A549 (cell line): Measurements from ENCODE around the gene HOXD10. TPM values are rescaled to one million over a fixed set of nuclear protein-coding genes. Genes with fewer than 3 reads are reported as not detected.

ENCODE experiments used
- ATAC-seq, 2 experiments: fragments of 200-7000 bp in 1 of 2; fragments of >200 bp in 1 of 2; cut with Nextera tagmentation in 1 of 2; cut with Tn5 transposase in 1 of 2; 3 replicates each; pipeline versions ENCODE4 v1.8.0 to v1.9.1; 2018 to 2020; ENCODE audit warnings: mild to moderate bottlenecking in 1 of 2, moderate library complexity in 1 of 2
- CTCF ChIA-PET: fragments of 300-600 bp; sonication (Branson Sonifier 250); formaldehyde crosslinking; extraction: SDS; loops from one replicate; lab custom pipeline; 2021; ENCODE audit warnings: antibody characterized with exemption, inconsistent platforms; lab: Yijun Ruan, JAX
- POLR2A ChIA-PET: fragments of 350-600 bp; formaldehyde crosslinking; extraction: SDS; loops from one replicate; lab custom pipeline; 2021; ENCODE audit warnings: antibody characterized with exemption, inconsistent platforms; lab: Yijun Ruan, JAX
- DNase-seq, 2 experiments: peaks; one replicate each; pipeline versions ENCODE4 v3.0.0 to v3.0.0-alpha.2; 2011 to 2016; ENCODE audit warnings: low read depth in 1 of 2, low spot score in 1 of 2
- FAIRE-seq: peaks from 2 replicates; lab custom pipeline; 2011; peaks lifted over from hg19 to GRCh38; lab: Jason Lieb, UNC
- H3K27ac ChIP-seq, 2 experiments: fragments of >200 bp; sonication (Bioruptor Twin); formaldehyde crosslinking; 3 replicates each; pipeline ENCODE4 v1.5.1; 2016 to 2017
- H3K4me1 ChIP-seq: fragments of >200 bp; sonication (Bioruptor Twin); formaldehyde crosslinking; 3 replicates; pipeline ENCODE4 v1.6.1; 2016
- H3K4me2 ChIP-seq: fragments of >200 bp; sonication (Bioruptor Twin); formaldehyde crosslinking; 3 replicates; pipeline ENCODE4 v1.6.1; 2016
- H3K4me3 ChIP-seq: fragments of >200 bp; sonication (Bioruptor Twin); formaldehyde crosslinking; 3 replicates; pipeline ENCODE4 v1.5.1; 2016
- H3K9me3 ChIP-seq: fragments of >200 bp; sonication (Bioruptor Twin); formaldehyde crosslinking; 3 replicates; pipeline ENCODE4 v1.6.1; 2016
- BHLHE40 ChIP-seq: IDR thresholded peaks from 2 replicates; pipeline ENCODE4 v1.6.1; 2012; ENCODE audit warnings: low read depth, low read length, inconsistent platforms
- CBX8 ChIP-seq: fragments of 200-600 bp; sonication (generic); IDR thresholded peaks from 2 replicates; pipeline ENCODE4 v1.6.1; 2016
- EHMT2 ChIP-seq: fragments of 200-600 bp; sonication (generic); IDR thresholded peaks from 2 replicates; pipeline ENCODE4 v1.6.1; 2016; ENCODE audit warnings: antibody characterized with exemption, low read depth, mild to moderate bottlenecking, moderate library complexity
- ESRRA ChIP-seq: fragments of 150-350 bp; IDR thresholded peaks from 2 replicates; pipeline ENCODE4 v1.6.1; 2014; ENCODE audit warnings: mild to moderate bottlenecking, low read length, borderline replicate concordance
- FOSB ChIP-seq: fragments of 250-450 bp; sonication (Bioruptor Pico); IDR thresholded peaks from 2 replicates; pipeline ENCODE4 v1.5.0; 2020; ENCODE audit warnings: mild to moderate bottlenecking, moderate library complexity
- HOXA7 ChIP-seq: fragments of 250-450 bp; sonication (Bioruptor Pico); IDR thresholded peaks from 2 replicates; pipeline ENCODE4 v1.5.0; 2020; ENCODE audit warnings: mild to moderate bottlenecking, moderate library complexity
- KDM1A ChIP-seq: fragments of 200-600 bp; sonication (generic); IDR thresholded peaks from 2 replicates; pipeline ENCODE4 v1.6.1; 2016; ENCODE audit warnings: low read depth, mild to moderate bottlenecking
- MYC ChIP-seq: IDR thresholded peaks from 2 replicates; pipeline ENCODE4 v1.6.1; 2012; ENCODE audit warnings: mild to moderate bottlenecking, inconsistent platforms, low read length, improper control_type of control experiment, borderline replicate concordance
- SMC3 ChIP-seq: fragments of >200 bp; sonication (Bioruptor Twin); formaldehyde crosslinking; IDR thresholded peaks from 3 replicates; pipeline ENCODE4 v1.6.1; 2018; ENCODE audit warnings: inconsistent platforms
- SREBF2 ChIP-seq: fragments of 450-650 bp; IDR thresholded peaks from 2 replicates; pipeline ENCODE4 v1.6.1; 2014; ENCODE audit warnings: mild to moderate bottlenecking, moderate library complexity
- TP53 ChIP-seq: fragments of 250-450 bp; sonication (Bioruptor Pico); IDR thresholded peaks from 2 replicates; pipeline ENCODE4 v1.5.0; 2021; ENCODE audit warnings: mild to moderate bottlenecking, moderate library complexity
- ZC3H11A ChIP-seq: fragments of 450-650 bp; IDR thresholded peaks from 2 replicates; pipeline ENCODE4 v1.6.1; 2014; ENCODE audit warnings: antibody characterized with exemption, mild to moderate bottlenecking
- ZNF302 ChIP-seq: fragments of 250-450 bp; sonication (Bioruptor Pico); IDR thresholded peaks from 2 replicates; pipeline ENCODE4 v1.9.0; 2021; ENCODE audit warnings: inconsistent platforms, mild to moderate bottlenecking, moderate library complexity
- WGBS: methylation state at CpG from one replicate; pipeline ENCODE4 v1.1.6; 2017; ENCODE audit errors: missing lambda C conversion rate; 5-methylcytosine and 5-hydroxymethylcytosine counted together
- polyA plus RNA-seq, 4 experiments: library from polyadenylated mRNA; depleted of rRNA in 3 of 4; stranded (reverse); fragments of >200 nt; fragmentation: RNase III in 1 of 4; extraction: RNeasy Plus Mini Kit Qiagen cat#74134 plus additional on column Dnase treatment in 1 of 4; gene quantifications; 2 replicates in 3 of 4; 3 replicates in 1 of 4; pipeline ENCODE4 v1.2.3, GENCODE V29; 2011 to 2017
- TF ChIP-seq, protein P1 (sequence below): fragments of 250-450 bp; sonication (Bioruptor Pico); IDR thresholded peaks from 2 replicates; pipeline ENCODE4 v1.5.0; 2021; ENCODE audit warnings: mild to moderate bottlenecking, moderate library complexity, borderline replicate concordance
- TF ChIP-seq, protein P2 (sequence below): fragments of 450-650 bp; IDR thresholded peaks from 2 replicates; pipeline ENCODE4 v1.6.1; 2014; ENCODE audit warnings: antibody characterized with exemption
- TF ChIP-seq, protein P3 (sequence below): fragments of >200 bp; sonication (Bioruptor Twin); formaldehyde crosslinking; IDR thresholded peaks from 2 replicates; pipeline ENCODE4 v1.6.1; 2016
- TF ChIP-seq, protein P4 (sequence below): fragments of >200 bp; sonication (Bioruptor Twin); formaldehyde crosslinking; IDR thresholded peaks from 3 replicates; pipeline ENCODE4 v1.6.1; 2016
- TF ChIP-seq, protein P5 (sequence below): fragments of 250-450 bp; sonication (Bioruptor Pico); IDR thresholded peaks from 2 replicates; pipeline ENCODE4 v1.5.0; 2020; ENCODE audit warnings: low read depth, mild to moderate bottlenecking, moderate library complexity

Gene HOXD10
- polyA plus RNA-seq, 2 of the 4 experiments (the other 2 are of a cell fraction), result 4.3 to 4.8 TPM

DNA sequence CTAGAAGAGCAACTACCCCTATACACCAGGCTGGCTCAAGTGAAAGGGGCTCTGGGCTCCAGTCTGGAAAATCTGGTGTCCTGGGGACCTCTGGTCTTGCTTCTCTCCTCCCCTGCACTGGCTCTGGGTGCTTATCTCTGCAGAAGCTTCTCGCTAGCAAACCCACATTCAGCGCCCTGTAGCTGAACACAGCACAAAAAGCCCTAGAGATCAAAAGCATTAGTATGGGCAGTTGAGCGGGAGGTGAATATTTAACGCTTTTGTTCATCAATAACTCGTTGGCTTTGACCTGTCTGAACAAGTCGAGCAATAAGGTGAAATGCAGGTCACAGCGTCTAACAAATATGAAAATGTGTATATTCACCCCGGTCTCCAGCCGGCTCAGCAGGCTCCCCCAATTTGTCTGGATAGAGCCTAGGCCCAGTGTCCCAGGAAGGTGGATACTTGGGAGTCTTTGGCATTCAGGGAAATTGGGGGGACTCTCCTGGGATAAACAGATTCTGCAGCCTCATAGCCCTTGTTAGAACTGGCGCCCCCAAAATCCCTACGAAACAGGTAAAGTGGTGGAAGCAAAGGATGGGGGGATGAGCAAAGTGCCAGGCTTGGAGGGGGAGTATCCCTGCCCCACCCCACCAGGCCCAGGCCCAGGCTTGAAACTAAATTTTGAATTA lies 32.3 kb downstream of the HOXD10 start (continued):
- TF ChIP-seq, protein P1, sequence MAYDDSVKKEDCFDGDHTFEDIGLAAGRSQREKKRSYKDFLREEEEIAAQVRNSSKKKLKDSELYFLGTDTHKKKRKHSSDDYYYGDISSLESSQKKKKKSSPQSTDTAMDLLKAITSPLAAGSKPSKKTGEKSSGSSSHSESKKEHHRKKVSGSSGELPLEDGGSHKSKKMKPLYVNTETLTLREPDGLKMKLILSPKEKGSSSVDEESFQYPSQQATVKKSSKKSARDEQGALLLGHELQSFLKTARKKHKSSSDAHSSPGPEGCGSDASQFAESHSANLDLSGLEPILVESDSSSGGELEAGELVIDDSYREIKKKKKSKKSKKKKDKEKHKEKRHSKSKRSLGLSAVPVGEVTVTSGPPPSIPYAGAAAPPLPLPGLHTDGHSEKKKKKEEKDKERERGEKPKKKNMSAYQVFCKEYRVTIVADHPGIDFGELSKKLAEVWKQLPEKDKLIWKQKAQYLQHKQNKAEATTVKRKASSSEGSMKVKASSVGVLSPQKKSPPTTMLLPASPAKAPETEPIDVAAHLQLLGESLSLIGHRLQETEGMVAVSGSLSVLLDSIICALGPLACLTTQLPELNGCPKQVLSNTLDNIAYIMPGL (CRISPR knock-in tag), result no peak
- TF ChIP-seq ESRRA, result no peak
- TF ChIP-seq, protein P2, sequence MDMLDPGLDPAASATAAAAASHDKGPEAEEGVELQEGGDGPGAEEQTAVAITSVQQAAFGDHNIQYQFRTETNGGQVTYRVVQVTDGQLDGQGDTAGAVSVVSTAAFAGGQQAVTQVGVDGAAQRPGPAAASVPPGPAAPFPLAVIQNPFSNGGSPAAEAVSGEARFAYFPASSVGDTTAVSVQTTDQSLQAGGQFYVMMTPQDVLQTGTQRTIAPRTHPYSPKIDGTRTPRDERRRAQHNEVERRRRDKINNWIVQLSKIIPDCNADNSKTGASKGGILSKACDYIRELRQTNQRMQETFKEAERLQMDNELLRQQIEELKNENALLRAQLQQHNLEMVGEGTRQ, result no peak

DNA sequence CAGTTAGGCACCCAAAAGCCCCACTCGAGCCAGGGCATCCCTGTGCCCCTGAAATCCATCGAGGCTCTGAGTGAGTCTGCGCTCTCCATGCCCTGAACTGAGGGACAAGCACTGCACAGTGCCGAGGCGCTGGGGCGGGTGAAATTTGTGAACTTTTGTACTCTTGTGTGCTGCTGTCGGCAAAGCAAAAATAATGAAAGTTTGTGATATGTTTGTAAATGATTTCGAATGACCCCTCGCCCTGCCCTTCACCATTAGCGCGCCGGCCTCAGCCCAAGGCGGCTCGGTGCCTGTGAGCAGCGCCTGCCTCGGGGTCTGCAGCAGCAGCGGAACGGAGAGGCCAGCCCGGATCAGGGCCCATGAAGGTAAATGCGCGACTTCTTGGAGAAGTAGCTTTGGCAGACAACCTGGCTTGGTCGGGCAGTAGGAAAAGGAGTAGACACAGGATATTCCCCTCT lies 32.9 kb downstream of the HOXD10 start:
- CTCF ChIA-PET, result interaction anchor here (0.6 to 1.8 kb wide), 3 partner anchors 10 to 503 kb away, joined by 3 to 6 read pairs (median 5); no protein-coding TSS in a partner anchor
- FAIRE-seq (no peak), ATAC-seq (no peak), DNase-seq (no peak)
- POLR2A ChIA-PET, result no interaction called here
- WGBS, result 83% methylated on average over 22 of the region's 22 CpGs
- Histone ChIP-seq H3K27ac (no peak overlapping the region), H3K9me3 (no peaks in the 10 kb centered on the region), H3K4me1 (no peaks in the 10 kb centered on the region), H3K4me3 (no peak overlapping the region), H3K4me2 (no peak overlapping the region)
- TF ChIP-seq, protein P3, sequence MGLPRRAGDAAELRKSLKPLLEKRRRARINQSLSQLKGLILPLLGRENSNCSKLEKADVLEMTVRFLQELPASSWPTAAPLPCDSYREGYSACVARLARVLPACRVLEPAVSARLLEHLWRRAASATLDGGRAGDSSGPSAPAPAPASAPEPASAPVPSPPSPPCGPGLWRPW, result no peak
- TF ChIP-seq SMC3 (no peak), KDM1A (no peak), FOSB (CRISPR knock-in tag) (no peak), BHLHE40 (no peak), TP53 (CRISPR knock-in tag) (no peak)

DNA sequence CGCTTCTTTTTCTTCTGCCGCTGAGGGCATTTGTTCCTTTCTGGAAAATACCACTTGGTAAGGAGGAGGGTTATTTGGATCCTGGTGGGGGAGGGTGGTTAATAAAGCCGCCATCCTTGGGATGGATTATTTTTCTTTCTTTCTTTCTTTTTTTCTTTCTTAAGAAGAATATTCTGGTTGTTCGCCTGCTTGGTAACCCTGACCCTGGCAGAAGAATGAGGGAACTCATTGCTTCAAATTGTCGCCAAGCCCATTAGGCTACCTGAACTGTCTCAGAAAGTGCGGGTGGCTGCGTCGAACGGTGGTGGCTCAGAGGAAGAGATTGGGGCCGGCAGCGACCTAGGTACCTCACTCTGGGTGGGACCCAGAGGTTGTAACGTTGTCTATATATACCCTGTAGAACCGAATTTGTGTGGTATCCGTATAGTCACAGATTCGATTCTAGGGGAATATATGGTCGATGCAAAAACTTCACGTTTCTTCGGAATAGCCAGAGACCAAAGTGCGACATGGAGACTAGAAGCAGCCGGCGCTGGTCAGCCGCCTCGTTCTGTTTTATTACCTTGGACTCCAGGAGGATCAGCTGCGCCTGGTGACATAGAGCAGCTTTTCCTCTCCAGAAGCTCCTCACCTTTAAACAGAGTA lies 33.5 kb downstream of the HOXD10 start:
- CTCF ChIA-PET, result interaction anchor here (0.6 to 2.6 kb wide), 5 partner anchors 10 to 502 kb away, joined by 3 to 22 read pairs (median 5); no protein-coding TSS in a partner anchor
- Histone ChIP-seq H3K4me2 (no peak overlapping the region), H3K4me1 (no peaks in the 10 kb centered on the region), H3K4me3 (no peak overlapping the region), H3K9me3 (no peaks in the 10 kb centered on the region), H3K27ac (no peak overlapping the region)
- TF ChIP-seq ZC3H11A (no peak), KDM1A (no peak), CBX8 (no peak), HOXA7 (CRISPR knock-in tag) (no peak), TP53 (CRISPR knock-in tag) (no peak), EHMT2 (no peak), ZNF302 (CRISPR knock-in tag) (no peak), MYC (no peak), SREBF2 (no peak)
- TF ChIP-seq, protein P4, sequence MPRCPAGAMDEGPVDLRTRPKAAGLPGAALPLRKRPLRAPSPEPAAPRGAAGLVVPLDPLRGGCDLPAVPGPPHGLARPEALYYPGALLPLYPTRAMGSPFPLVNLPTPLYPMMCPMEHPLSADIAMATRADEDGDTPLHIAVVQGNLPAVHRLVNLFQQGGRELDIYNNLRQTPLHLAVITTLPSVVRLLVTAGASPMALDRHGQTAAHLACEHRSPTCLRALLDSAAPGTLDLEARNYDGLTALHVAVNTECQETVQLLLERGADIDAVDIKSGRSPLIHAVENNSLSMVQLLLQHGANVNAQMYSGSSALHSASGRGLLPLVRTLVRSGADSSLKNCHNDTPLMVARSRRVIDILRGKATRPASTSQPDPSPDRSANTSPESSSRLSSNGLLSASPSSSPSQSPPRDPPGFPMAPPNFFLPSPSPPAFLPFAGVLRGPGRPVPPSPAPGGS, result no peak
- TF ChIP-seq, protein P5, sequence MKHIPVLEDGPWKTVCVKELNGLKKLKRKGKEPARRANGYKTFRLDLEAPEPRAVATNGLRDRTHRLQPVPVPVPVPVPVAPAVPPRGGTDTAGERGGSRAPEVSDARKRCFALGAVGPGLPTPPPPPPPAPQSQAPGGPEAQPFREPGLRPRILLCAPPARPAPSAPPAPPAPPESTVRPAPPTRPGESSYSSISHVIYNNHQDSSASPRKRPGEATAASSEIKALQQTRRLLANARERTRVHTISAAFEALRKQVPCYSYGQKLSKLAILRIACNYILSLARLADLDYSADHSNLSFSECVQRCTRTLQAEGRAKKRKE, result no peak
- POLR2A ChIA-PET, result no interaction called here
- FAIRE-seq, result no peak
- DNase-seq, result no peak
- no peak for ATAC-seq
- WGBS, result 84% methylated on average over 24 of the region's 24 CpGs
